Liver (tissue), 9 donors: Measurements from ENCODE around the gene CTNS. TPM values are rescaled to one million over a fixed set of nuclear protein-coding genes. Genes with fewer than 3 reads are reported as not detected.

Source experiments
- DNase-seq: peaks from one replicate; pipeline ENCODE4 v3.0.0-alpha.2; 2017; ENCODE audit warnings: low spot score
- H3K27ac ChIP-seq, 2 donors: one replicate each; pipeline ENCODE4 v1.7.0; 2013; ENCODE audit warnings: inconsistent platforms in 2 of 2, low read length in 2 of 2, control low read depth in 1 of 2, low read depth in 1 of 2, mild to moderate bottlenecking in 1 of 2
- H3K27me3 ChIP-seq, 4 donors: one replicate each; pipeline versions ENCODE4 v1.6.1 to v1.7.0; 2013; ENCODE audit warnings: low read length in 3 of 4, inconsistent platforms in 1 of 4, mild to moderate bottlenecking in 1 of 4, moderate library complexity in 1 of 4; ENCODE audit not compliant: control insufficient read depth in 4 of 4, insufficient read depth in 4 of 4
- H3K36me3 ChIP-seq, 4 donors: one replicate each; pipeline versions ENCODE4 v1.6.1 to v1.7.0; 2013; ENCODE audit warnings: low read length in 3 of 4, mild to moderate bottlenecking in 3 of 4, low read depth in 1 of 4, moderate library complexity in 1 of 4; ENCODE audit not compliant: control insufficient read depth in 4 of 4, insufficient read depth in 3 of 4
- H3K4me1 ChIP-seq, 4 donors: one replicate each; pipeline versions ENCODE4 v1.6.1 to v1.7.0; 2013; ENCODE audit warnings: low read length in 3 of 4, mild to moderate bottlenecking in 3 of 4, moderate library complexity in 1 of 4; ENCODE audit not compliant: control insufficient read depth in 4 of 4, insufficient read depth in 4 of 4
- H3K4me3 ChIP-seq, 3 donors: one replicate each; pipeline versions ENCODE4 v1.6.1 to v1.7.0; 2013; ENCODE audit warnings: low read length in 3 of 3, control low read depth in 1 of 3, low read depth in 1 of 3, mild to moderate bottlenecking in 1 of 3
- H3K9ac ChIP-seq, 2 donors: one replicate each; pipeline ENCODE4 v1.7.0; 2013; ENCODE audit warnings: low read length in 2 of 2, mild to moderate bottlenecking in 2 of 2, moderate library complexity in 2 of 2, control low read depth in 1 of 2, low read depth in 1 of 2
- H3K9me3 ChIP-seq, 4 donors: one replicate each; pipeline versions ENCODE4 v1.6.1 to v1.7.0; 2013; ENCODE audit warnings: low read length in 3 of 4; ENCODE audit not compliant: control insufficient read depth in 4 of 4
- CTCF ChIP-seq: fragments of 150-350 bp; IDR thresholded peaks from 2 replicates; pipeline ENCODE4 v1.5.1; 2017; ENCODE audit warnings: improper control_type of control experiment, low read depth, low read length; ENCODE audit not compliant: missing input control
- FOXA1 ChIP-seq: IDR thresholded peaks from 2 replicates; pipeline ENCODE4 v1.6.1; 2016; ENCODE audit warnings: antibody characterized with exemption
- FOXA2 ChIP-seq: IDR thresholded peaks from 2 replicates; pipeline ENCODE4 v1.6.1; 2016; ENCODE audit warnings: antibody characterized with exemption
- GABPA ChIP-seq, 2 donors: IDR thresholded peaks in 1 of 2; conservative IDR thresholded peaks in 1 of 2; 2 replicates each; pipeline ENCODE4 v1.6.1; 2016; ENCODE audit warnings: antibody characterized with exemption in 2 of 2, mild to moderate bottlenecking in 1 of 2, moderate library complexity in 1 of 2
- HNF4A ChIP-seq, 2 donors: conservative IDR thresholded peaks; 2 replicates each; pipeline ENCODE4 v1.6.1; 2016; ENCODE audit warnings: antibody characterized with exemption in 2 of 2, mild to moderate bottlenecking in 2 of 2
- MAX ChIP-seq: IDR thresholded peaks from 2 replicates; pipeline ENCODE4 v1.6.1; 2016; ENCODE audit warnings: antibody characterized with exemption
- NR2F2 ChIP-seq: IDR thresholded peaks from 2 replicates; pipeline ENCODE4 v1.6.1; 2016; ENCODE audit warnings: antibody characterized with exemption
- RAD21 ChIP-seq, 2 donors: IDR thresholded peaks; 2 replicates each; pipeline ENCODE4 v1.6.1; 2016; ENCODE audit warnings: antibody characterized with exemption in 2 of 2, mild to moderate bottlenecking in 2 of 2
- REST ChIP-seq: IDR thresholded peaks from 2 replicates; pipeline ENCODE4 v1.6.1; 2016; ENCODE audit warnings: antibody characterized with exemption, mild to moderate bottlenecking
- RXRA ChIP-seq, 2 donors: IDR thresholded peaks; 2 replicates each; pipeline ENCODE4 v1.6.1; 2017 to 2018; ENCODE audit warnings: antibody characterized with exemption in 2 of 2, mild to moderate bottlenecking in 1 of 2
- SP1 ChIP-seq: IDR thresholded peaks from 2 replicates; pipeline ENCODE4 v1.6.1; 2018; ENCODE audit warnings: antibody characterized with exemption, mild to moderate bottlenecking
- TAF1 ChIP-seq: conservative IDR thresholded peaks from 2 replicates; pipeline ENCODE4 v1.6.1; 2016; ENCODE audit warnings: antibody characterized with exemption, mild to moderate bottlenecking
- ZBTB33 ChIP-seq: IDR thresholded peaks from 2 replicates; pipeline ENCODE4 v1.6.1; 2016; ENCODE audit warnings: antibody characterized with exemption
- WGBS: extraction: QIAGEN DNeasy Blood & Tissue Kit; methylation state at CpG from one replicate; pipeline ENCODE4 v1.1.7; 2013; 5-methylcytosine and 5-hydroxymethylcytosine counted together
- polyA plus RNA-seq, 2 donors: library from polyadenylated mRNA; stranded (reverse) in 1 of 2; unstranded in 1 of 2; fragments of 200-250 nt in 1 of 2; fragments of >200 nt in 1 of 2; fragmentation: Nextera tagmentation in 1 of 2; extraction: Ambion mirVana in 1 of 2; gene quantifications; one replicate each; pipeline versions ENCODE4 v1.2.1 to v1.2.3, GENCODE V29; 2013 to 2015
- total RNA-seq, 2 donors: library from RNA; depleted of rRNA; stranded (reverse); fragments of >200 nt; gene quantifications; one replicate each; pipeline ENCODE4 v1.2.3, GENCODE V29; 2014
- TF ChIP-seq, protein P1 (sequence below): IDR thresholded peaks from 2 replicates; pipeline ENCODE4 v1.6.1; 2016; ENCODE audit warnings: antibody characterized with exemption
- donor health status: healthy.
- donor health status: healthy.
- donor health status: healthy.
- donor health status: healthy.
- donor health status: healthy.

CTNS gene
- total and polyA plus RNA-seq, 4 donors, result 6.6 to 15.3 (median 9.6) TPM

DNA sequence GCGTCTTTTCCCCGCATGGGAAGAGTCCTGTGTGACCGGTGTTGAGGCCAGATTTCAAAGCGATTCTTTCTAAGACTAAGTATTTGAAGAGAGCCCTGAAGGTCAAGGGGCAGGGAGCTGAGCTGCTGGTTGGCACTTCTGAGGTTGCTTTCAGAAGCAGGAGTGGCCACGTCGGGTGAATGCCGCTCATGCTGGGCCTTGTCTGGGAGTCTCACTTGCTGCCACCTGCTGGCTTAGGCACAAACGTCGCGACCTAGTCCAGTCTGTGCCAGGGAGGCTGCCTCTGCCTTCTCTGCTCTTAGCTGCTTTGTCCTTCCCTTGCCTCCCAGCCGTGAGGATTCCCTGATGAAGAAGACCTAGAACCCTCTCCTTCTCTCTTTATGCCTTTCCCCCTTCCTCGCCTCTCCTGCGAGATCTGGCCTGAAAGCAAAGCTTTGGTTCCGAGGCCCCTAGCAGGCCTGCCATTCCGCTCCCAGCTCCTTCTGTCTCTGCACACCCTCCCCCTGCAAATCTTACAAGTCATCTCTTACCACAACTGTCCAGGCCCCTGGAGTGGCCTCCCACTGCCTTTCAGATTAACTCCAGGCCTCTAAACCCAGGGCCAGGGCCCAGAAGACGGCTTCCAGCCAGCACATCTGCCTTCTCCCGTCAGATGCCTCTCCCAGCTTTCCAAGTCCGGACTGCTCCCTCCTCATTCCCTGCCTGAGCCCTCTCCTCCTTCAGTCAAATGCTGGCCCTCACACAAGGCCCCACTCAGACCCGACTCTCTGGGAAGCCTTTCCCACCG, 11.4 kb downstream of the CTNS start:
- Histone ChIP-seq H3K4me3 (no peak overlapping the region), H3K27me3 (no peaks in the 10 kb centered on the region), H3K36me3 (peaks cover 0 to 8% (median under 1%) of the 10 kb centered on the region in 4 donors), H3K9ac (no peak overlapping the region), H3K9me3 (no peaks in the 10 kb centered on the region), H3K4me1 (peaks cover 3 to 17% (median 12%) of the 10 kb centered on the region in 4 donors), H3K27ac (peak overlapping the region; percentile 45 to 48)
- TF ChIP-seq RXRA (IDR thresholded peaks at IDR 0.05), result no peak
- TF ChIP-seq RAD21 (IDR thresholded peaks at IDR 0.05), result peak; percentile 75 to 84
- TF ChIP-seq SP1, result no peak
- TF ChIP-seq NR2F2, result no peak
- TF ChIP-seq MAX, result no peak
- peak; percentile 59 for TF ChIP-seq CTCF
- no peak for TF ChIP-seq FOXA2
- TF ChIP-seq TAF1, result no peak
- DNase-seq, result peak; percentile 61
- WGBS, result 62% methylated on average over 20 of the region's 20 CpGs

DNA sequence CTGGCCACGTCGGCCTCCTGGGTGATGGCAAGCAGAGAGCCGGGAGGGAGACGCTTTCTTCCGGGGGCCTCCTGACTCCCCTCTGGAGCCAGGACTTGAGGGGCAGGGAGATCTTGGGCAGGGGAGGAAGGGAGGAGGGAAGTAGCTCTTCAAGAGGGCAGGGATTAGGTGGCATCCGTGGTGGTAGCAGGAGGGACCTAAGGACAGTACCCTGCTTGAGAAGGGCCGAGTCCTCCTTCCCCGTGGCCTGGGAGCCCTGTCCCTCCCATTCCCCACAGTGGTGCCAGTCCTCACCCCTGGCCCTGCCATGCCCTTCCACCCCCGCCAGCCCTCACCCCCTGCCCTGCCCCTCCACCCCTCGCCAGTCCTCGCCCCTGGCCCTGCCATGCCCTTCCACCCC, 19.2 kb downstream of the CTNS start:
- DNase-seq, result no peak
- H3K9ac ChIP-seq, result no peak overlapping the region
- H3K36me3 ChIP-seq, result peaks cover 0 to 6% (median under 1%) of the 10 kb centered on the region in 4 donors
- H3K27me3 ChIP-seq, result no peaks in the 10 kb centered on the region
- no peak for TF ChIP-seq HNF4A (conservative IDR thresholded peaks at IDR 0.05)
- no peak for TF ChIP-seq FOXA1
- no peak for TF ChIP-seq RAD21 (IDR thresholded peaks at IDR 0.05)
- TF ChIP-seq RXRA (IDR thresholded peaks at IDR 0.05), result no peak
- TF ChIP-seq, protein P1, sequence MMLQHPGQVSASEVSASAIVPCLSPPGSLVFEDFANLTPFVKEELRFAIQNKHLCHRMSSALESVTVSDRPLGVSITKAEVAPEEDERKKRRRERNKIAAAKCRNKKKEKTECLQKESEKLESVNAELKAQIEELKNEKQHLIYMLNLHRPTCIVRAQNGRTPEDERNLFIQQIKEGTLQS, result no peak
- no peak overlapping the region for H3K4me3 ChIP-seq
- no peaks in the 10 kb centered on the region for H3K9me3 ChIP-seq
- WGBS, result 94% methylated on average over 11 of the region's 11 CpGs
- H3K27ac ChIP-seq, result no peak overlapping the region
- peaks cover 0 to 9% (median 4%) of the 10 kb centered on the region in 4 donors for H3K4me1 ChIP-seq

GRCh38 chr17:3656353-3656752, 19.8 kb downstream of the CTNS start:
- Histone ChIP-seq H3K27ac (no peak overlapping the region), H3K4me3 (no peak overlapping the region), H3K9me3 (no peaks in the 10 kb centered on the region), H3K27me3 (no peaks in the 10 kb centered on the region), H3K36me3 (peaks cover 0 to 6% (median under 1%) of the 10 kb centered on the region in 4 donors), H3K9ac (no peak overlapping the region), H3K4me1 (peaks cover 2 to 15% (median 5%) of the 10 kb centered on the region in 4 donors)
- DNase-seq, result no peak
- 88% methylated on average over 16 of the region's 16 CpGs for WGBS
- no peak for TF ChIP-seq FOXA1
- TF ChIP-seq TAF1, result no peak
- TF ChIP-seq MAX, result no peak
- no peak for TF ChIP-seq GABPA (IDR thresholded peaks at IDR 0.05 in 1 of 2, conservative IDR thresholded peaks at IDR 0.05 in 1 of 2)
- no peak for TF ChIP-seq REST
- no peak for TF ChIP-seq ZBTB33
- TF ChIP-seq CTCF, result no peak
- TF ChIP-seq, protein P1, result no peak
